MM.1S (cell line): ENCODE measurements around the gene PGLYRP1.

Experiments
- CTCF ChIP-seq: fragments of 300-600 bp; sonication (generic); IDR thresholded peaks from 2 replicates; pipeline ENCODE4 v1.5.1; 2016; ENCODE audit warnings: antibody characterized with exemption, low read length, mixed read lengths
- EZH2 ChIP-seq: fragments of 300-600 bp; sonication (generic); optimal IDR thresholded peaks from 2 replicates; pipeline ENCODE3; 2017; ENCODE audit warnings: low read depth, mild to moderate bottlenecking, antibody characterized with exemption, low read length, mixed read lengths

- TF ChIP-seq CTCF (no peak), EZH2 (no peak)
Observed at GRCh38 chr19:45978156-45978555, 44.7 kb downstream of the PGLYRP1 start.
